ENCODE data around the gene AMDHD1. TPM values are rescaled to one million over a fixed set of nuclear protein-coding genes. Genes with fewer than 3 reads are reported as not detected.

AMDHD1 gene
- total RNA-seq, 1 donor from 2014 or later: 0.21 TPM

Other genes with a start within 250 kb of the AMDHD1 start
- not detected in 2 replicates for gene NTN4, start 152.6 kb upstream of the AMDHD1 start, total RNA-seq
- 64.3 and 68.8 TPM in 2 replicates for gene SNRPF, start 84.4 kb upstream of the AMDHD1 start, total RNA-seq
- gene CCDC38, start 717 bp upstream of the AMDHD1 start, total RNA-seq: not detected in 2 replicates
- gene HAL, start 53.0 kb downstream of the AMDHD1 start, total RNA-seq: 0.09 and 0.38 TPM in 2 replicates
- 63.4 and 64.1 TPM in 2 replicates for gene LTA4H, start 92.3 kb downstream of the AMDHD1 start, total RNA-seq

Data from activated CD4-positive, alpha-beta T cell treated with anti-CD3 and anti-CD28 coated beads, Interleukin-2, amount 10 ng/mL, durations not matched to agents 24 days and 14 days (primary cell).